ENCODE measurements around the gene TSFM.
A peak's percentile ranks its signal among the peaks of the same experiment; 100 is the strongest.

The TSFM gene

GRCh38 chr12:57782608-57783465 lies at the start of gene TSFM:
Gene TSFM (plus strand): TSS chr12:57782787. CDS start chr12:57782802, 15 bp downstream.
- DNase-seq = peak; percentile 52

GRCh38 chr12:57733928-57734327 lies 48.7 kb upstream of the TSFM start:
- no peak for DNase-seq

- no peak for DNase-seq
Observed at GRCh38 chr12:57734591-57734990, 48.0 kb upstream of the TSFM start.

- DNase-seq = no peak
Observed at GRCh38 chr12:57735198-57735855, 47.3 kb upstream of the TSFM start.

- no peak for DNase-seq
Observed at GRCh38 chr12:57735952-57736740, 46.4 kb upstream of the TSFM start.

GRCh38 chr12:57736741-57737466 lies 45.7 kb upstream of the TSFM start:
- no peak for DNase-seq

DNA sequence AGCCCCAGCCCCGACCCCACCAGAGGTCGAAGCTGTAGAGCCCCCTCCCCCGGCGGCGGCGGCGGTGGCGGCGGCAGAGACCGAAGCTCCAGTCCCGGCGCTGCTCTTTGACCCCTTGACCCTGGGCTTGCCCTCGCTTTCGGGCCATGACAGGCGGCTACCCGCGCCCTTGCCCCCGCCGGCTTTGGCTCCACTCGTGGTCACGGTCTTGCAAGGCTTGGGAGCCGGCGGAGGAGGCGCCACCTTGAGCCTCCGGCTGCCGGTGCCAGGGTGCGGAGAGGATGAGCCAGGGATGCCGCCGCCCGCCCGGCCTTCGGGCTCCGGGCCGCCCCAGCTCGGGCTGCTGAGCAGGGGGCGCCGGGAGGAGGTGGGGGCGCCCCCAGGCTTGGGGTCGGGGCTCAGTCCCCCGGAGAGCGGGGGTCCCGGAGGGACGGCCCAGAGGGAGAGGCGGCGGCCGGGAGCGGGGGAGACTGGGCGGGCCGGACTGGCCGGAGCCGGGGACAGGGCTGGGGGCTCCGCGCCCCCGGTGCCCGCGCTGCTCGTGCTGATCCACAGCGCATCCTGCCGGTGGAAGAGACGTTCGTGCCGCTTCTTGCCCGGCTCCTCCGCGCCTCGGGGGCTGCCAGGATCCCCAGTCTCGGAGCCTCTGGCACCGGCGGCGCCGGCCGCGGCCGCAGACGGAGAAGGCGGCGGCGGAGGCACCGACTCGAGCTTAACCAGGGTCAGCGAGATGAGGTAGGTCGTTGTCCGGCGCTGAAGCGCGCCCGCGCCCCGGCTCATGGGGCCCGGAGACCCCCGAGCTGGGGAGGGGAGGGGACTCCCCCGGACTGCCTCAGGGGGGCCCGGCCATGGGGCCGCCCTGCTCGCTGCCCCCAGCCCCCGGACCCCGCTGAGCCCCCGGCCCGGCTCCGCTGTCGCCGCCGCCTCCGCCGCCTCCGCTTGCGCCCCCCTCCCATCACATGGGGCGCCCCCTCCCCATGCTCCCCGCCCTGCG lies 44.8 kb upstream of the TSFM start:
- no peak for DNase-seq

GRCh38 chr12:57738661-57739237 lies 43.8 kb upstream of the TSFM start, which contains the start of gene AGAP2:
Gene AGAP2 (minus strand): TSS chr12:57738742. CDS start chr12:57738246, 496 bp downstream.
- DNase-seq = no peak

- no peak for DNase-seq
Observed at GRCh38 chr12:57739387-57739786, 43.2 kb upstream of the TSFM start.

- no peak for DNase-seq
Observed at GRCh38 chr12:57739914-57740538, 42.6 kb upstream of the TSFM start.

DNA sequence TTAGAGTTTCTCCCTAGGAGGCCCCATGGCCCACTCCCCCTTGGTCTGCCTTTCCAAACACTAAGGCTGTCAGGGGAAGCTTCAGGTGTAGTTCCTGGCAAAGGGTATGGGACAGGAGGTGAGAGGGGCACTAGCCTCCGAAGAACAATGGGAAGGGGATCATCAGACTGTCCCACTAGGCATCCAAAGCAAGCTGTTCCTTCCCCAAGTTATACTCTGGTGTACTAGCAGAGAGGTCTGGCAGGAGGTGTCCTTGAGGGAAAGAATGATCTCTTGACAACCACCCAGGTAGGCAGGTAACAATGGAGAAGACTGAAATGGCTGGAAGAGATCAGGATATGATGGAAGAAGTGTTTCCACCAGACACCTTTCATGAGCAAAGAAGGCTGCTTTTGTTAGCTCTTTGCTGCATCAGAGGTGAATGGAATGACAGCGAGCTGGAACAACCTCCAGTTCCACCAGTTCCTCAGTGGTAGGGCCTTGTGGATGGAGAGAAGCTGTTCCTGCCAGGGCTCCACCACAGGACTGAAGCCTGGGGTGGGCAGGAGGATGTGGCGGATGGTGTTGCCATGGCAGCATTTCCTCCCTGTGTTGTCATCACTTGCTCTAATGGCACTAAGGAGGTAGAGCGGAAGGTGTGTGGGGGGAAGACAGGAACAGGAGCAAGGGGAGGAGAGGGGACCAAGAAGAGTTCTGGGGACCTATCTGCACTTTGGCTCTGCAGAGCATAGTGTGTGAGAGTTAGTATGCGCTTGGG lies 41.8 kb upstream of the TSFM start:
- no peak for DNase-seq

GRCh38 chr12:57741413-57741789 lies 41.2 kb upstream of the TSFM start:
- no peak for DNase-seq

DNA sequence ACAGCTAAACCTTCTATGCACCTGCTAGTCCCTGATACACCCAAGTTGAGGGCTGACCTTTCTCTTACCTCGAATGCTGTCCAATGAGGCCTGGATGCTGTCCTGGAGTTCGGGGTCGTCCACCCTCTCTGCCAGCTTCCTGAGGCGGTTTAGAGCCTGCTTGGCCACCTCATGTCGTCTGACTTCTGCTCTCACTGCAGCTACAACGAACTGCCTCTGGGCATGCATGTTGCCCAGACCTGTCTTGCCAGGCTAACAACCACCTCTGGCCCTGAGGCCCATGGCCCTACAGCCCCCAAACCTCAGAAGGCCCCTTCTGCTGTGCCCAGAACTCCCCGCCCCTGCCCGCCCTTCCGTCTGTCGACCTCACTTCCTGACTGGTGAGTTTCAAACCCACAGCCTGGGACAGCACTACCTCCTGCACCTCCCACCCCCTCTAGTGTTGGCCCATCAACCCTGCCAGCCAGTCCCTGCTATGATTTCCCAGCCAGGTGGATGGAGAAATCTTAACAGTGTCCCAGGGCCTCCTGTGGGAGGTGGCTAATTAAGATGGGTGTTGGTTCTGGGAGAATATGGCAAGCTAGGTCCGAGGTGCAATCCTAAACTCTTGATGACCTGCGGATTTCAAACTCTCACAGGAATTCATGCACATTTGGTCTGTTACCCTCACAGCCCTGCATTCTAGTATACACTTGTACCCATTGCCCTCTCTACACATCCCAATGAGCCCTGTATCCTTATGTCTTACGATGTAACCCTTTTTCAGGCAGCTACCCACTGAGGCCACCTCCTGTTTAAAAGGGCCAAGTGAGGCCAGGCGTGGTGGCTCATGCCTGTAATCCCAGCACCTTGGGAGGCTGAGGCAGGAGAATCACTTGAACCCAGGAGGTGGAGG lies 40.5 kb upstream of the TSFM start:
- no peak for DNase-seq

- DNase-seq = no peak
Observed at GRCh38 chr12:57743769-57744168, 38.8 kb upstream of the TSFM start.

GRCh38 chr12:57744194-57744776 lies 38.3 kb upstream of the TSFM start:
- DNase-seq = peak; percentile 60

- peak; percentile 91 for DNase-seq
Observed at GRCh38 chr12:57744777-57745484, 37.7 kb upstream of the TSFM start, which contains the start of gene TSPAN31. Gene TSPAN31 (plus strand): TSS chr12:57745039. CDS start chr12:57745155, 116 bp downstream.

- no peak for DNase-seq
Observed at GRCh38 chr12:57745485-57745881, 37.1 kb upstream of the TSFM start.
